SK-N-SH (cell line): ENCODE results near the gene PAPPA2. TPM values are rescaled to one million over a fixed set of nuclear protein-coding genes. Genes with fewer than 3 reads are reported as not detected.

Experiments used
- CTCF ChIA-PET: fragments of 300-600, 350-600 bp; formaldehyde crosslinking; extraction: SDS; loops from one replicate; lab custom pipeline; 2021; lab: Yijun Ruan, JAX
- POLR2A ChIA-PET: fragments of 350-600 bp; sonication (Branson Sonifier 250); formaldehyde crosslinking; extraction: SDS; loops from one replicate; lab custom pipeline; 2020; ENCODE audit warnings: antibody characterized with exemption, inconsistent platforms; lab: Yijun Ruan, JAX
- DNase-seq: peaks from one replicate; pipeline ENCODE4 v3.0.0; 2012
- H2AFZ ChIP-seq: fragments of 200-600 bp; sonication (generic); 2 replicates; pipeline ENCODE4 v1.8.1; 2016; ENCODE audit warnings: antibody characterized with exemption, mild to moderate bottlenecking, low read depth
- H3F3A ChIP-seq: fragments of 200-600 bp; sonication (generic); replicated peaks from 2 replicates; pipeline ENCODE3; 2016; ENCODE audit warnings: antibody characterized with exemption, mild to moderate bottlenecking; ENCODE audit not compliant: insufficient read depth
- H3K27ac ChIP-seq, 2 experiments: fragments of 200-500 bp in 1 of 2; fragments of 200-600 bp in 1 of 2; sonication (Bioruptor generic) in 1 of 2; sonication (generic), shearing (Covaris generic) in 1 of 2; 2 replicates each; pipeline versions ENCODE4 v1.5.1 to v1.6.1; 2014 to 2016; ENCODE audit warnings: low read depth in 2 of 2, inconsistent platforms in 1 of 2, low read length in 1 of 2, mild to moderate bottlenecking in 1 of 2, mixed read lengths in 1 of 2
- H3K27me3 ChIP-seq: fragments of 200-600 bp; sonication (generic), shearing (Covaris generic); 2 replicates; pipeline ENCODE4 v1.6.1; 2016; ENCODE audit warnings: mixed run types; ENCODE audit not compliant: insufficient read depth
- H3K36me3 ChIP-seq, 2 experiments: fragments of 200-500 bp in 1 of 2; fragments of 200-600 bp in 1 of 2; sonication (Bioruptor generic) in 1 of 2; sonication (generic) in 1 of 2; replicated peaks in 1 of 2; 2 replicates each; pipeline versions ENCODE3 to v1.5.1; 2014 to 2016; ENCODE audit warnings: low read length in 1 of 2, mild to moderate bottlenecking in 1 of 2; ENCODE audit not compliant: insufficient read depth in 2 of 2, control insufficient read depth in 1 of 2
- H3K4me1 ChIP-seq, 2 experiments: fragments of 200-500 bp in 1 of 2; fragments of 200-600 bp in 1 of 2; sonication (Bioruptor generic) in 1 of 2; sonication (generic), shearing (Covaris generic) in 1 of 2; 2 replicates each; pipeline versions ENCODE4 v1.5.1 to v1.6.1; 2014 to 2016; ENCODE audit warnings: low read depth in 1 of 2, low read length in 1 of 2, mixed run types in 1 of 2; ENCODE audit not compliant: insufficient read depth in 2 of 2, control insufficient read depth in 1 of 2
- H3K4me2 ChIP-seq: fragments of 200-600 bp; sonication (generic), shearing (Covaris generic); 2 replicates; pipeline ENCODE4 v1.6.1; 2017; ENCODE audit warnings: mixed run types
- H3K4me3 ChIP-seq, 2 experiments: fragments of 200-500 bp in 1 of 2; fragments of 200-600 bp in 1 of 2; sonication (Bioruptor generic) in 1 of 2; sonication (generic), shearing (Covaris generic) in 1 of 2; 2 replicates each; pipeline versions ENCODE4 v1.5.1 to v1.8.1; 2014 to 2016; ENCODE audit warnings: low read depth in 2 of 2, inconsistent platforms in 1 of 2, low read length in 1 of 2, mild to moderate bottlenecking in 1 of 2, mixed read lengths in 1 of 2, moderate library complexity in 1 of 2
- H3K79me2 ChIP-seq: fragments of 200-600 bp; sonication (generic); 2 replicates; pipeline ENCODE4 v1.8.1; 2017; ENCODE audit warnings: mild to moderate bottlenecking; ENCODE audit not compliant: insufficient read depth
- H3K9ac ChIP-seq: fragments of 200-600 bp; sonication (generic); 2 replicates; pipeline ENCODE4 v1.6.1; 2017; ENCODE audit warnings: mixed run types
- H3K9me2 ChIP-seq: fragments of 200-600 bp; sonication (generic); 2 replicates; pipeline ENCODE4 v1.6.1; 2017; ENCODE audit warnings: mixed run types
- H3K9me3 ChIP-seq: fragments of 200-600 bp; sonication (generic); 2 replicates; pipeline ENCODE4 v1.6.1; 2017; ENCODE audit warnings: mixed run types, mild to moderate bottlenecking, moderate library complexity
- H4K20me1 ChIP-seq: fragments of 200-600 bp; sonication (generic); 2 replicates; pipeline ENCODE4 v1.6.1; 2017; ENCODE audit warnings: mild to moderate bottlenecking, mixed run types; ENCODE audit not compliant: insufficient read depth
- CHD2 ChIP-seq: fragments of 150-350 bp; IDR thresholded peaks from 2 replicates; pipeline ENCODE4 v1.6.1; 2018; ENCODE audit warnings: low read length; ENCODE audit not compliant: partially characterized antibody
- ELF1 ChIP-seq: IDR thresholded peaks from 2 replicates; pipeline ENCODE4 v1.4.0; 2012
- FOSL2 ChIP-seq: IDR thresholded peaks from 2 replicates; pipeline ENCODE4 v1.4.0; 2012; ENCODE audit warnings: low read depth, mild to moderate bottlenecking, moderate library complexity, borderline replicate concordance
- FOXJ3 ChIP-seq: sonication (generic); formaldehyde crosslinking; IDR thresholded peaks from 2 replicates; pipeline ENCODE4 v1.5.1; 2020; ENCODE audit warnings: mild to moderate bottlenecking, missing genetic modification reagents
- FOXM1 ChIP-seq: IDR thresholded peaks from 2 replicates; pipeline ENCODE4 v1.4.0; 2012; ENCODE audit warnings: low read depth, mild to moderate bottlenecking
- GABPA ChIP-seq: IDR thresholded peaks from 2 replicates; pipeline ENCODE4 v1.4.0; 2012; ENCODE audit warnings: low read depth, mild to moderate bottlenecking
- GATA2 ChIP-seq: sonication (generic); formaldehyde crosslinking; IDR thresholded peaks from 2 replicates; pipeline ENCODE4 v1.5.0; 2020; ENCODE audit warnings: mild to moderate bottlenecking, missing genetic modification reagents
- JUND ChIP-seq: IDR thresholded peaks from 2 replicates; pipeline ENCODE4 v1.4.0; 2012
- MEF2A ChIP-seq: IDR thresholded peaks from 2 replicates; pipeline ENCODE4 v1.4.0; 2012; ENCODE audit warnings: low read depth, borderline replicate concordance
- MXI1 ChIP-seq: IDR thresholded peaks from 2 replicates; pipeline ENCODE4 v1.6.1; 2012; ENCODE audit warnings: mild to moderate bottlenecking, low read depth, low read length, improper control_type of control experiment
- NFIC ChIP-seq: IDR thresholded peaks from 2 replicates; pipeline ENCODE4 v1.4.0; 2012; ENCODE audit warnings: borderline replicate concordance
- PBX3 ChIP-seq: IDR thresholded peaks from 2 replicates; pipeline ENCODE4; 2012
- POLR2AphosphoS5 ChIP-seq: IDR thresholded peaks from 2 replicates; pipeline ENCODE4 v1.6.1; 2012; ENCODE audit warnings: low read depth, low read length
- RAD21 ChIP-seq: IDR thresholded peaks from 2 replicates; pipeline ENCODE4 v1.6.1; 2012; ENCODE audit warnings: mild to moderate bottlenecking, low read length
- RCOR1 ChIP-seq: fragments of 150-350 bp; IDR thresholded peaks from 2 replicates; pipeline ENCODE4 v1.6.1; 2017; ENCODE audit warnings: antibody characterized with exemption, low read length
- RFX5 ChIP-seq: IDR thresholded peaks from 2 replicates; pipeline ENCODE4 v1.6.1; 2012; ENCODE audit warnings: mild to moderate bottlenecking, improper control_type of control experiment, low read length
- SIN3A ChIP-seq: IDR thresholded peaks from 2 replicates; pipeline ENCODE4 v1.6.1; 2012; ENCODE audit warnings: low read depth, mild to moderate bottlenecking, low read length, moderate library complexity, borderline replicate concordance
- SMC3 ChIP-seq: IDR thresholded peaks from 2 replicates; pipeline ENCODE4 v1.6.1; 2012; ENCODE audit warnings: low read depth, low read length, improper control_type of control experiment
- TAF1 ChIP-seq: IDR thresholded peaks from 2 replicates; pipeline ENCODE4 v1.6.1; 2012; ENCODE audit warnings: low read depth, mild to moderate bottlenecking, low read length, moderate library complexity, borderline replicate concordance
- TCF12 ChIP-seq: IDR thresholded peaks from 2 replicates; pipeline ENCODE4 v1.4.0; 2012
- YY1 ChIP-seq: IDR thresholded peaks from 2 replicates; pipeline ENCODE4 v1.4.0; 2012; ENCODE audit warnings: low read depth, mild to moderate bottlenecking
- WGBS: methylation state at CpG from one replicate; pipeline ENCODE4 v1.1.6; 2017; ENCODE audit warnings: low lambda C conversion rate; 5-methylcytosine and 5-hydroxymethylcytosine counted together
- polyA plus RNA-seq, 3 experiments: library from polyadenylated mRNA; depleted of rRNA; stranded (reverse); fragments of >200 nt; gene quantifications; 2 replicates each; pipeline ENCODE4 v1.2.3, GENCODE V29; 2012
- TF ChIP-seq, protein P1 (sequence below): IDR thresholded peaks from 2 replicates; pipeline ENCODE4 v1.4.0; 2012; ENCODE audit warnings: low read depth
- TF ChIP-seq, protein P2 (sequence below): IDR thresholded peaks from 2 replicates; pipeline ENCODE4 v1.6.1; 2012; ENCODE audit warnings: mild to moderate bottlenecking, low read depth, low read length, moderate library complexity
- TF ChIP-seq, protein P3 (sequence below): IDR thresholded peaks from 2 replicates; pipeline ENCODE4 v1.4.0; 2012; ENCODE audit warnings: low read depth, borderline replicate concordance

PAPPA2 gene
- polyA plus RNA-seq, 1 of the 3 experiments (the other 2 are of a cell fraction) = 0.02 TPM

DNA sequence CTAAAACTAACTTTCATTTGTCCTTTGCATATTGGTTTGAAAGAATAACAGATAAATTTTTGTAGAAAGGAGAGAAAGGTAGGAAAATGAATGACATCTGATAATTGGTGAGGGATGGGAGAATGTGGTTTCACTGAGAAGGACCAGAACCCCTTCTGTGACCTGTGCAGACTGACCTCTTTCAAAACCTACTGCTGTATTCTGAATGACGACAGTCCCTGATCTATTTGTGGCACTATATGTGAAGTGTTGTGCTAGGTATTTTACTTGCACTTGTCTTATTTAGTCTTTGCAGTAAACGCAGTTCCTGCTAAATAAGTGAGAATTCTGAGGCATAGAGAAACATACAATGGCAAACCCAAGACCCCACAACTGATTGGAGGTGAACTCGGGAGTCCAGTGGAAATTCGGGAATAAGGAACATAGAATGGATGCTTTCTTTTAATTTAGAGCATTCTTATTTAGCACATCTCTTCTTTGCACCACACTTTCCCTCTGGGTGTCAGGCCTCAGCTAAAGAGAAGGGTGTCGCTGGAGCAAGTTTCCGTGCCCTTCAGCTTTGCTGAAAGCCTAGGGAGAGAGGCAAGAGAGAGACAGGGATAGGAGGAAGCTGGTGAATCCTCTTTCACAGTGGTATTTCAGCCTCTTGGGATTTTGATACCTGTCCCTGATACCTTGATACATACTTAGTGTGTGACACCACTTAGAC is 230.2 kb downstream of the PAPPA2 start:
- no peak for DNase-seq
- CTCF ChIA-PET = interaction anchor here (1.4 to 7.6 kb wide), 6 partner anchors 8 to 1538 kb away, joined by 4 to 109 read pairs (median 22); no protein-coding TSS in a partner anchor
- TF ChIP-seq GATA2 (CRISPR knock-in tag) (no peak), ELF1 (no peak), RCOR1 (no peak), NFIC (no peak), PBX3 (no peak), JUND (no peak), FOXJ3 (CRISPR knock-in tag) (no peak), MXI1 (no peak)
- TF ChIP-seq, protein P1, sequence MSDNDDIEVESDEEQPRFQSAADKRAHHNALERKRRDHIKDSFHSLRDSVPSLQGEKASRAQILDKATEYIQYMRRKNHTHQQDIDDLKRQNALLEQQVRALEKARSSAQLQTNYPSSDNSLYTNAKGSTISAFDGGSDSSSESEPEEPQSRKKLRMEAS = no peak
- Histone ChIP-seq H3K79me2 (no peaks in the 10 kb centered on the region), H3F3A (no peaks in the 10 kb centered on the region), H3K27ac (no peak overlapping the region), H3K27me3 (no peaks in the 10 kb centered on the region), H3K9me3 (no peaks in the 10 kb centered on the region), H3K4me3 (no peak overlapping the region), H3K36me3 (no peaks in the 10 kb centered on the region), H3K4me2 (no peak overlapping the region), H4K20me1 (no peaks in the 10 kb centered on the region), H3K4me1 (peaks cover 0 to 23% of the 10 kb centered on the region in 2 experiments; a peak in 1 of 4 replicates), H3K9me2 (no peaks in the 10 kb centered on the region), H2AFZ (no peak overlapping the region), H3K9ac (no peak overlapping the region)
- 45% methylated on average over 6 of the region's 6 CpGs for WGBS
- POLR2A ChIA-PET = no interaction called here

- Histone ChIP-seq H3K79me2 (no peaks in the 10 kb centered on the region), H3K27ac (no peak overlapping the region), H3K9me2 (no peaks in the 10 kb centered on the region), H3K27me3 (no peaks in the 10 kb centered on the region), H3K4me2 (no peak overlapping the region), H3K36me3 (no peaks in the 10 kb centered on the region), H3F3A (no peaks in the 10 kb centered on the region), H2AFZ (no peak overlapping the region), H4K20me1 (no peaks in the 10 kb centered on the region), H3K9me3 (no peaks in the 10 kb centered on the region), H3K4me3 (no peak overlapping the region), H3K9ac (no peak overlapping the region), H3K4me1 (peaks cover 0 to 23% of the 10 kb centered on the region in 2 experiments; a peak in 1 of 4 replicates)
- WGBS = 21% methylated on average over 10 of the region's 11 CpGs
- ChIA-PET POLR2A (no interaction called here), CTCF (interaction anchor here (1.6 to 7.6 kb wide), 2 partner anchors 88 to 133 kb away, joined by 5 to 109 read pairs; no protein-coding TSS in a partner anchor)
- TF ChIP-seq CHD2 (no peak), TCF12 (no peak), NFIC (no peak), MXI1 (no peak), YY1 (no peak), RCOR1 (no peak), RFX5 (no peak), POLR2AphosphoS5 (no peak), TAF1 (no peak), MEF2A (no peak), FOXM1 (no peak), GABPA (no peak), SIN3A (no peak), RAD21 (no peak), FOSL2 (no peak), SMC3 (no peak)
- TF ChIP-seq, protein P2, sequence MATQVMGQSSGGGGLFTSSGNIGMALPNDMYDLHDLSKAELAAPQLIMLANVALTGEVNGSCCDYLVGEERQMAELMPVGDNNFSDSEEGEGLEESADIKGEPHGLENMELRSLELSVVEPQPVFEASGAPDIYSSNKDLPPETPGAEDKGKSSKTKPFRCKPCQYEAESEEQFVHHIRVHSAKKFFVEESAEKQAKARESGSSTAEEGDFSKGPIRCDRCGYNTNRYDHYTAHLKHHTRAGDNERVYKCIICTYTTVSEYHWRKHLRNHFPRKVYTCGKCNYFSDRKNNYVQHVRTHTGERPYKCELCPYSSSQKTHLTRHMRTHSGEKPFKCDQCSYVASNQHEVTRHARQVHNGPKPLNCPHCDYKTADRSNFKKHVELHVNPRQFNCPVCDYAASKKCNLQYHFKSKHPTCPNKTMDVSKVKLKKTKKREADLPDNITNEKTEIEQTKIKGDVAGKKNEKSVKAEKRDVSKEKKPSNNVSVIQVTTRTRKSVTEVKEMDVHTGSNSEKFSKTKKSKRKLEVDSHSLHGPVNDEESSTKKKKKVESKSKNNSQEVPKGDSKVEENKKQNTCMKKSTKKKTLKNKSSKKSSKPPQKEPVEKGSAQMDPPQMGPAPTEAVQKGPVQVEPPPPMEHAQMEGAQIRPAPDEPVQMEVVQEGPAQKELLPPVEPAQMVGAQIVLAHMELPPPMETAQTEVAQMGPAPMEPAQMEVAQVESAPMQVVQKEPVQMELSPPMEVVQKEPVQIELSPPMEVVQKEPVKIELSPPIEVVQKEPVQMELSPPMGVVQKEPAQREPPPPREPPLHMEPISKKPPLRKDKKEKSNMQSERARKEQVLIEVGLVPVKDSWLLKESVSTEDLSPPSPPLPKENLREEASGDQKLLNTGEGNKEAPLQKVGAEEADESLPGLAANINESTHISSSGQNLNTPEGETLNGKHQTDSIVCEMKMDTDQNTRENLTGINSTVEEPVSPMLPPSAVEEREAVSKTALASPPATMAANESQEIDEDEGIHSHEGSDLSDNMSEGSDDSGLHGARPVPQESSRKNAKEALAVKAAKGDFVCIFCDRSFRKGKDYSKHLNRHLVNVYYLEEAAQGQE = no peak
- TF ChIP-seq, protein P3, sequence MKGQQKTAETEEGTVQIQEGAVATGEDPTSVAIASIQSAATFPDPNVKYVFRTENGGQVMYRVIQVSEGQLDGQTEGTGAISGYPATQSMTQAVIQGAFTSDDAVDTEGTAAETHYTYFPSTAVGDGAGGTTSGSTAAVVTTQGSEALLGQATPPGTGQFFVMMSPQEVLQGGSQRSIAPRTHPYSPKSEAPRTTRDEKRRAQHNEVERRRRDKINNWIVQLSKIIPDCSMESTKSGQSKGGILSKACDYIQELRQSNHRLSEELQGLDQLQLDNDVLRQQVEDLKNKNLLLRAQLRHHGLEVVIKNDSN = no peak
- DNase-seq = no peak
Measured at GRCh38 chr1:176693697-176694329, 230.8 kb downstream of the PAPPA2 start.
